Tibial nerve (tissue), 4 donors: ENCODE results near the gene FBP1.

Experiments used
- EP300 ChIP-seq, 2 donors: sonication (generic); formaldehyde crosslinking; IDR thresholded peaks; one replicate each; pipeline ENCODE4 v1.6.1; 2017; ENCODE audit warnings: antibody characterized with exemption in 2 of 2, mild to moderate bottlenecking in 1 of 2
- TF ChIP-seq, protein P1 (sequence below), 5 experiments: fragments of 200-600 bp in 3 of 5; fragments of 450-650 bp in 2 of 5; sonication (generic) in 3 of 5; IDR thresholded peaks; one replicate each; pipeline ENCODE4 v1.5.1; 2016 to 2019; ENCODE audit warnings: antibody characterized with exemption in 5 of 5, mild to moderate bottlenecking in 3 of 5, moderate library complexity in 2 of 5

DNA sequence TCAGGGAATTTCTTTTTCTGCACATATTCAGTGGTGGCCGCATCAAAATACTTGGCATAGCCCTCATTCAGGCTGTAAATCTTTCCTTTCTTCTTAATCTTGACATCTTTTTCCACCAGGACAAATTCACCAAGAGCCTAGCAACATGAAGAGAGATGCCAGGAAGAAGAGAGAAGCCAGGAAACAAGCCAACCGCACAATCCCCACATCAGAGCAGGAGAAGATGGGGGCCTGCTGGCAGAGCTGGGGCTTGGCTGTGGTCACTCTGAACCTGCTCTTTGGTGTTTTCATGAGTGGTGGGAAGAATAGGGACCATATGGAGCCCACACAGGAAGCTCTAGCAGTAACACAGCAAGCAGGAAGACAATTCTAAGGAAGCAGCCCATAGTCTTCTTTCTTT is 72.0 kb downstream of the FBP1 start:
- TF ChIP-seq, protein P1, sequence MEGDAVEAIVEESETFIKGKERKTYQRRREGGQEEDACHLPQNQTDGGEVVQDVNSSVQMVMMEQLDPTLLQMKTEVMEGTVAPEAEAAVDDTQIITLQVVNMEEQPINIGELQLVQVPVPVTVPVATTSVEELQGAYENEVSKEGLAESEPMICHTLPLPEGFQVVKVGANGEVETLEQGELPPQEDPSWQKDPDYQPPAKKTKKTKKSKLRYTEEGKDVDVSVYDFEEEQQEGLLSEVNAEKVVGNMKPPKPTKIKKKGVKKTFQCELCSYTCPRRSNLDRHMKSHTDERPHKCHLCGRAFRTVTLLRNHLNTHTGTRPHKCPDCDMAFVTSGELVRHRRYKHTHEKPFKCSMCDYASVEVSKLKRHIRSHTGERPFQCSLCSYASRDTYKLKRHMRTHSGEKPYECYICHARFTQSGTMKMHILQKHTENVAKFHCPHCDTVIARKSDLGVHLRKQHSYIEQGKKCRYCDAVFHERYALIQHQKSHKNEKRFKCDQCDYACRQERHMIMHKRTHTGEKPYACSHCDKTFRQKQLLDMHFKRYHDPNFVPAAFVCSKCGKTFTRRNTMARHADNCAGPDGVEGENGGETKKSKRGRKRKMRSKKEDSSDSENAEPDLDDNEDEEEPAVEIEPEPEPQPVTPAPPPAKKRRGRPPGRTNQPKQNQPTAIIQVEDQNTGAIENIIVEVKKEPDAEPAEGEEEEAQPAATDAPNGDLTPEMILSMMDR (IDR thresholded peaks at IDR 0.05) = no peak
- TF ChIP-seq EP300 (IDR thresholded peaks at IDR 0.05) = no peak
